ENCODE data around the gene APLNR. TPM values are rescaled to one million over a fixed set of nuclear protein-coding genes. Genes with fewer than 3 reads are reported as not detected.
"Not testable (repeated sequence)": the region's sequence is repeated elsewhere in the genome, so short reads cannot be mapped to it uniquely, and the experiment has no call there.

The APLNR gene
- 0.03 TPM in 1 of 3 replicates, not detected in the others for polyA plus RNA-seq
- polyA plus RNA-seq (2011; ENCODE audit: low read depth): not detected
- not detected in 2 replicates for polyA plus RNA-seq (2011; cell fraction: cytosol; rRNA removed)
- polyA plus RNA-seq (2011; cell fraction: nucleus; rRNA removed): not detected in 2 replicates
- polyA plus RNA-seq (2012; ENCODE audit: low replicate concordance): 0.17 TPM in 1 of 2 replicates, not detected in the other
- polyA minus RNA-seq: not detected in 3 replicates
- not detected for polyA minus RNA-seq (2011; cell fraction: cytosol; rRNA and poly(A)+ RNA removed)
- not detected in 2 replicates for polyA minus RNA-seq (2011; cell fraction: nucleus; rRNA and poly(A)+ RNA removed)

- no peaks in the 10 kb centered on the region for H3K4me1 ChIP-seq (ENCODE audit: control insufficient read depth, extremely low read depth, insufficient read depth, low read length)
- DNase-seq (ENCODE audit: low read depth, low spot score) (no peak), FAIRE-seq (no peak)
- no peaks in the 10 kb centered on the region for H3K9me3 ChIP-seq (ENCODE audit: control insufficient read depth, low read depth, low read length)
- no peak for TF ChIP-seq EZH2 (IDR thresholded peaks at IDR 0.05; ENCODE audit: low read length)
- no peak for TF ChIP-seq CTCF (optimal IDR thresholded peaks at IDR 0.05 in 1 of 3, IDR thresholded peaks at IDR 0.05 in 1 of 3, conservative IDR thresholded peaks at IDR 0.05 in 1 of 3; ENCODE audit: extremely low read depth in 1 of 3, insufficient read depth in 2 of 3, low read length in 3 of 3)
- dilution Hi-C loops (cut with MboI; ENCODE audit: extremely low pct_ligation_motif_present, low sequenced_read_pairs): no loop called here
- H3K9ac ChIP-seq (ENCODE audit: control insufficient read depth, extremely low read depth, insufficient read depth, low read length): no peak within 1 kb of the TSS
- H3K4me3 ChIP-seq (ENCODE audit: control insufficient read depth in 2 of 3, extremely low read depth in 1 of 3, insufficient read depth in 2 of 3, low read depth in 1 of 3, low read length in 3 of 3): no peak within 1 kb of the TSS
- H3K9me1 ChIP-seq (ENCODE audit: control insufficient read depth, extremely low read depth, insufficient read depth, low read length): no peaks in the 10 kb centered on the region
- H3K79me2 ChIP-seq (ENCODE audit: control insufficient read depth, insufficient read depth, low read length): no peaks in the 10 kb centered on the region
- no peak within 1 kb of the TSS for H2AFZ ChIP-seq (ENCODE audit: control insufficient read depth, low read length)
- peaks cover 13% of the 10 kb centered on the region for H3K27me3 ChIP-seq (ENCODE audit: control insufficient read depth, extremely low read depth, insufficient read depth, low read length)
- H3K27ac ChIP-seq (ENCODE audit: control insufficient read depth, insufficient read depth, low read length): no peak within 1 kb of the TSS
- H3K4me2 ChIP-seq (ENCODE audit: control insufficient read depth, extremely low read depth, insufficient read depth, low read depth, low read length): no peak within 1 kb of the TSS
- H3K36me3 ChIP-seq (ENCODE audit: control insufficient read depth in 2 of 2, extremely low read depth in 1 of 2, insufficient read depth in 2 of 2, low read length in 2 of 2): no peaks in the 10 kb centered on the region
- no peaks in the 10 kb centered on the region for H4K20me1 ChIP-seq (ENCODE audit: control insufficient read depth, extremely low read depth, insufficient read depth, low read length)
These were observed at the start of gene APLNR for GRCh38 chr11:57237204-57237681. TSS of gene APLNR (minus strand) at chr11:57237250. CDS start at chr11:57237004, 246 bp downstream.

GRCh38 chr11:57283231-57283990, 46.4 kb upstream of the APLNR start:
- FAIRE-seq (no peak), DNase-seq (ENCODE audit: low read depth, low spot score) (no peak)
- Histone ChIP-seq H3K79me2 (ENCODE audit: control insufficient read depth, insufficient read depth, low read length) (no peaks in the 10 kb centered on the region), H3K4me2 (ENCODE audit: control insufficient read depth, extremely low read depth, insufficient read depth, low read depth, low read length) (no peak overlapping the region), H3K9me1 (ENCODE audit: control insufficient read depth, extremely low read depth, insufficient read depth, low read length) (no peaks in the 10 kb centered on the region), H3K36me3 (ENCODE audit: control insufficient read depth in 2 of 2, extremely low read depth in 1 of 2, insufficient read depth in 2 of 2, low read length in 2 of 2) (no peaks in the 10 kb centered on the region), H3K9ac (ENCODE audit: control insufficient read depth, extremely low read depth, insufficient read depth, low read length) (no peak overlapping the region), H3K27me3 (ENCODE audit: control insufficient read depth, extremely low read depth, insufficient read depth, low read length) (no peaks in the 10 kb centered on the region), H3K27ac (ENCODE audit: control insufficient read depth, insufficient read depth, low read length) (no peak overlapping the region), H3K4me3 (ENCODE audit: control insufficient read depth in 2 of 3, extremely low read depth in 1 of 3, insufficient read depth in 2 of 3, low read depth in 1 of 3, low read length in 3 of 3) (no peak overlapping the region), H3K4me1 (ENCODE audit: control insufficient read depth, extremely low read depth, insufficient read depth, low read length) (peaks cover 25% of the 10 kb centered on the region), H3K9me3 (ENCODE audit: control insufficient read depth, low read depth, low read length) (no peaks in the 10 kb centered on the region), H2AFZ (ENCODE audit: control insufficient read depth, low read length) (no peak overlapping the region), H4K20me1 (ENCODE audit: control insufficient read depth, extremely low read depth, insufficient read depth, low read length) (no peaks in the 10 kb centered on the region)
- dilution Hi-C loops (cut with MboI; ENCODE audit: extremely low pct_ligation_motif_present, low sequenced_read_pairs): loop anchor here (25.0 kb wide), 1 partner anchor 446 kb away; no protein-coding TSS in a partner anchor
- TF ChIP-seq EZH2 (IDR thresholded peaks at IDR 0.05; ENCODE audit: low read length) (no peak), CTCF (optimal IDR thresholded peaks at IDR 0.05 in 1 of 3, IDR thresholded peaks at IDR 0.05 in 1 of 3, conservative IDR thresholded peaks at IDR 0.05 in 1 of 3; ENCODE audit: extremely low read depth in 1 of 3, insufficient read depth in 2 of 3, low read length in 3 of 3) (no peak)

- H3K27me3 ChIP-seq (ENCODE audit: control insufficient read depth, extremely low read depth, insufficient read depth, low read length); H3K79me2 ChIP-seq (ENCODE audit: control insufficient read depth, insufficient read depth, low read length); H3K27ac ChIP-seq (ENCODE audit: control insufficient read depth, insufficient read depth, low read length); H3K36me3 ChIP-seq (ENCODE audit: control insufficient read depth in 2 of 2, extremely low read depth in 1 of 2, insufficient read depth in 2 of 2, low read length in 2 of 2); DNase-seq (ENCODE audit: low read depth, low spot score); FAIRE-seq; H3K4me2 ChIP-seq (ENCODE audit: control insufficient read depth, extremely low read depth, insufficient read depth, low read depth, low read length); H3K9me3 ChIP-seq (ENCODE audit: control insufficient read depth, low read depth, low read length); H4K20me1 ChIP-seq (ENCODE audit: control insufficient read depth, extremely low read depth, insufficient read depth, low read length); H3K9me1 ChIP-seq (ENCODE audit: control insufficient read depth, extremely low read depth, insufficient read depth, low read length); H3K4me3 ChIP-seq (ENCODE audit: control insufficient read depth in 2 of 3, extremely low read depth in 1 of 3, insufficient read depth in 2 of 3, low read depth in 1 of 3, low read length in 3 of 3); H3K9ac ChIP-seq (ENCODE audit: control insufficient read depth, extremely low read depth, insufficient read depth, low read length); H2AFZ ChIP-seq (ENCODE audit: control insufficient read depth, low read length): not testable (repeated sequence)
- peaks cover 28% of the 10 kb centered on the region for H3K4me1 ChIP-seq (ENCODE audit: control insufficient read depth, extremely low read depth, insufficient read depth, low read length)
- dilution Hi-C loops (cut with MboI; ENCODE audit: extremely low pct_ligation_motif_present, low sequenced_read_pairs): loop anchor here (25.0 kb wide), 1 partner anchor 444 kb away; no protein-coding TSS in a partner anchor
These were observed 44.5 kb upstream of the APLNR start for GRCh38 chr11:57281546-57281945.
